K562 (cell line): Measurements from ENCODE around the gene SVOP. TPM values are rescaled to one million over a fixed set of nuclear protein-coding genes. Genes with fewer than 3 reads are reported as not detected.

ENCODE experiments used
- ATAC-seq: fragments of 200-7000 bp; cut with Tn5 transposase; 3 replicates; pipeline ENCODE4 v1.9.1; 2020; ENCODE audit warnings: moderate library complexity
- BruUV-seq: library from RNA; stranded (reverse); fragments of 400-500 nt; replicated peaks from 2 replicates; lab custom pipeline; 2021; lab: Mats Ljungman, UMichigan
- CTCF ChIA-PET: fragments of 300-600 bp; formaldehyde crosslinking; extraction: SDS; loops from one replicate; lab custom pipeline; 2021; ENCODE audit warnings: low intra/inter-chr PET ratio; lab: Yijun Ruan, JAX
- POLR2A ChIA-PET: fragments of 300-600, 350-650 bp; sonication (Branson Sonifier 250); formaldehyde crosslinking; extraction: SDS; loops from one replicate; lab custom pipeline; 2021; ENCODE audit warnings: antibody characterized with exemption, inconsistent platforms; lab: Yijun Ruan, JAX
- DNase-seq, 4 experiments: peaks; one replicate each; pipeline versions ENCODE4 v3.0.0 to v3.0.0-alpha.2; 2011 to 2018; ENCODE audit warnings: low spot score in 3 of 4, mixed read lengths in 3 of 4; ENCODE audit errors: extremely low read depth in 1 of 4
- FAIRE-seq: peaks from 2 replicates; lab custom pipeline; 2011; peaks lifted over from hg19 to GRCh38; lab: Jason Lieb, UNC
- H2AFZ ChIP-seq: 2 replicates; pipeline ENCODE4 v1.6.0; 2011; ENCODE audit warnings: low read depth, low read length, control low read depth, inconsistent platforms
- H3K27ac ChIP-seq: fragments of 200-600 bp; 3 replicates; pipeline ENCODE4 v1.8.0; 2011; ENCODE audit warnings: low read depth, mild to moderate bottlenecking, control low read depth, inconsistent platforms, low read length, moderate library complexity, mixed read lengths; ENCODE audit errors: extremely low read depth
- H3K27me3 ChIP-seq, 2 experiments: fragments of 300-600 bp in 1 of 2; 2 replicates in 1 of 2; 3 replicates in 1 of 2; pipeline versions ENCODE4 v1.6.0 to v1.8.0; 2011; ENCODE audit warnings: inconsistent platforms in 2 of 2, low read length in 2 of 2, mild to moderate bottlenecking in 1 of 2, mixed read lengths in 1 of 2, moderate library complexity in 1 of 2; ENCODE audit not compliant: control insufficient read depth in 2 of 2, insufficient read depth in 2 of 2
- H3K36me3 ChIP-seq: fragments of 300-600 bp; 3 replicates; pipeline ENCODE4 v1.8.0; 2011; ENCODE audit warnings: mild to moderate bottlenecking, low read length, inconsistent platforms; ENCODE audit not compliant: control insufficient read depth, insufficient read depth
- H3K4me1 ChIP-seq, 2 experiments: fragments of 200-600 bp in 1 of 2; replicated peaks in 1 of 2; 2 replicates in 1 of 2; 3 replicates in 1 of 2; pipeline versions ENCODE4 v1.5.1 to v1.8.0; 2011; ENCODE audit warnings: inconsistent platforms in 2 of 2, low read length in 2 of 2, mild to moderate bottlenecking in 1 of 2, mixed read lengths in 1 of 2, moderate library complexity in 1 of 2; ENCODE audit not compliant: control insufficient read depth in 2 of 2, insufficient read depth in 2 of 2
- H3K4me2 ChIP-seq: 2 replicates; pipeline ENCODE4 v1.6.1; 2011; ENCODE audit warnings: low read length, control low read depth, inconsistent platforms, mixed read lengths; ENCODE audit not compliant: insufficient read depth
- H3K4me3 ChIP-seq: fragments of 200-600 bp; sonication (generic), shearing (Covaris generic); 2 replicates; pipeline ENCODE4 v1.5.1; 2016; ENCODE audit warnings: control low read depth, inconsistent platforms
- H3K79me2 ChIP-seq: fragments of 200-600 bp; 3 replicates; pipeline ENCODE4 v1.8.0; 2011; ENCODE audit warnings: low read length, inconsistent platforms; ENCODE audit not compliant: control insufficient read depth, insufficient read depth
- H3K9ac ChIP-seq, 2 experiments: 2 replicates each; pipeline versions ENCODE4 v1.6.0 to v1.6.1; 2011; ENCODE audit warnings: low read depth in 2 of 2, low read length in 2 of 2, control low read depth in 1 of 2, inconsistent platforms in 1 of 2, mild to moderate bottlenecking in 1 of 2, mixed read lengths in 1 of 2; ENCODE audit not compliant: insufficient read depth in 1 of 2
- H3K9me1 ChIP-seq: one replicate; pipeline ENCODE4 v1.6.0; 2011; ENCODE audit warnings: inconsistent platforms, mild to moderate bottlenecking, low read length, moderate library complexity; ENCODE audit not compliant: control insufficient read depth, insufficient read depth
- H3K9me3 ChIP-seq: replicated peaks from 2 replicates; pipeline ENCODE4 v1.5.1; 2011; ENCODE audit warnings: low read depth, low read length, inconsistent platforms; ENCODE audit not compliant: control insufficient read depth, insufficient read depth
- H4K20me1 ChIP-seq: replicated peaks from 2 replicates; pipeline ENCODE4 v1.6.1; 2011; ENCODE audit warnings: low read length, inconsistent platforms, mixed read lengths; ENCODE audit not compliant: control insufficient read depth, insufficient read depth
- ARNT ChIP-seq, 2 experiments: fragments of 450-650 bp; IDR thresholded peaks; 2 replicates each; pipeline ENCODE4 v1.6.1; 2016; ENCODE audit warnings: mild to moderate bottlenecking in 1 of 2
- CTBP1 ChIP-seq: fragments of 450-650 bp; IDR thresholded peaks from 2 replicates; pipeline ENCODE4 v1.6.1; 2016; ENCODE audit warnings: borderline replicate concordance
- MIER1 ChIP-seq: fragments of 450-650 bp; IDR thresholded peaks from 2 replicates; pipeline ENCODE4 v1.6.1; 2016; ENCODE audit warnings: antibody characterized with exemption, mild to moderate bottlenecking, low read depth
- POLR2A ChIP-seq: fragments of 450-650 bp; conservative IDR thresholded peaks from 2 replicates; pipeline ENCODE4 v1.6.1; 2016
- RBM34 ChIP-seq: fragments of 200-400 bp; formaldehyde crosslinking; IDR thresholded peaks from 2 replicates; pipeline ENCODE4 v1.6.1; 2018; ENCODE audit warnings: low read length, borderline replicate concordance; ENCODE audit not compliant: insufficient read depth
- SMARCA5 ChIP-seq: fragments of 450-650 bp; IDR thresholded peaks from 2 replicates; pipeline ENCODE4 v1.6.1; 2016
- WGBS: fragments of 100-300 bp; shearing (Covaris generic); methylation state at CpG from one replicate; pipeline ENCODE4 v1.1.6; 2016; ENCODE audit warnings: low coverage, mixed read lengths; ENCODE audit not compliant: insufficient coverage; ENCODE audit errors: missing lambda C conversion rate; 5-methylcytosine and 5-hydroxymethylcytosine counted together
- in situ Hi-C: fragments of 300-500 bp; cut with MboI; formaldehyde crosslinking; loops from 4 replicates; pipeline ENCODE4 v1.15.0; 2018; ENCODE audit warnings: inconsistent platforms, mixed read lengths
- intact Hi-C: fragments of 100-400 bp; cut with micrococcal nuclease; formaldehyde crosslinking; loops from 2 replicates; pipeline ENCODE4 v1.14.2; 2022
- polyA plus RNA-seq, 8 experiments: library from polyadenylated mRNA; depleted of rRNA in 4 of 8; stranded (reverse) in 5 of 8; unstranded in 3 of 8; fragments of >200 nt; fragmentation: Nextera tagmentation in 2 of 8; fragmentation: Illumina TruSeq in 1 of 8; extraction: Ambion mirVana in 2 of 8; extraction: Trizol in 1 of 8; gene quantifications; 2 replicates each; pipeline versions ENCODE4 v1.2.1 to v1.2.3, GENCODE V29; 2011 to 2014; ENCODE audit warnings: inconsistent platforms in 1 of 8, missing spikeins in 1 of 8
- small RNA-seq: library from RNA; depleted of rRNA; stranded (forward); fragments of <200 nt; gene quantifications from one replicate; pipeline ENCODE3, GENCODE V24; 2014
- total RNA-seq, 7 experiments: library from RNA; depleted of rRNA in 6 of 7; stranded (reverse); fragments of >200 nt in 6 of 7; fragmentation: Illumina TruSeq in 2 of 7; extraction: Trizol in 2 of 7; gene quantifications; 2 replicates each; pipeline versions ENCODE4 v1.2.1 to v1.2.3, GENCODE V29; 2011 to 2021; ENCODE audit warnings: low replicate concordance in 1 of 7

The SVOP gene
- total and polyA plus RNA-seq, 9 of the 15 experiments (the other 6 are each of a cell fraction or from before 2014, with no cell fraction given), result 0.01 to 0.09 (median 0.06) TPM; not detected in 1

- H2AFZ ChIP-seq, result peak overlapping the region; percentile 54; the same call in 1 of the 2 replicates
- peak overlapping the region in 1 of 2 experiments; percentile 83; a peak in 2 of 4 replicates for H3K9ac ChIP-seq
- CTCF ChIA-PET, result no interaction called here
- H3K27ac ChIP-seq, result no peak overlapping the region
- FAIRE-seq (no peak), DNase-seq (no peak), ATAC-seq (no peak)
- in situ Hi-C loops (no loop called here), intact Hi-C loops (loop anchor here (5.0 to 10.0 kb wide), 3 partner anchors 36 to 734 kb away; partner anchors contain the start of genes ISCU, SART3 and WSCD2)
- WGBS, result 54% methylated on average over 18 of the region's 18 CpGs
- H3K9me3 ChIP-seq, result no peaks in the 10 kb centered on the region; the same call in 1 of the 2 replicates
- H3K36me3 ChIP-seq, result no peaks in the 10 kb centered on the region; the same call in 2 of the 3 replicates
- 0 out of 2 replicates have a peak, but pooled peaks cover 13% of the 10 kb centered on the region for H4K20me1 ChIP-seq
- H3K4me2 ChIP-seq, result peak overlapping the region; percentile 69
- peak overlapping the region; percentile 46; the same call in 1 of the 2 replicates for H3K4me3 ChIP-seq
- peaks cover 0 to 6% of the 10 kb centered on the region in 2 experiments; a peak in 1 of 5 replicates for H3K27me3 ChIP-seq
- peaks cover 30 to 44% of the 10 kb centered on the region in 2 experiments for H3K4me1 ChIP-seq
- no peaks in the 10 kb centered on the region for H3K9me1 ChIP-seq
- peaks cover 11% of the 10 kb centered on the region; the same call in 2 of the 3 replicates for H3K79me2 ChIP-seq
- TF ChIP-seq MIER1, result 0 out of 2 replicates have a peak, but pooled peaks have one; percentile 4
- 0 out of 4 replicates have a peak, but pooled peaks of 1 of the 2 experiments have one; percentile 63 for TF ChIP-seq ARNT (IDR thresholded peaks at IDR 0.05)
- TF ChIP-seq SMARCA5, result no peak
- TF ChIP-seq POLR2A, result no peak
- TF ChIP-seq RBM34, result no peak
- TF ChIP-seq CTBP1, result no peak
- TF ChIP-seq, all 486 proteins: peak for 2
- POLR2A ChIA-PET, result interaction anchor here (0.7 to 1.7 kb wide), 5 partner anchors 9 to 139 kb away, joined by 3 to 6 read pairs (median 3); no protein-coding TSS in a partner anchor
- BruUV-seq, result no TSS peak
These were observed 162.4 kb downstream of the SVOP start for GRCh38 chr12:108858311-108859074.

Small RNA genes lying within 50 kb of the gene (small RNA-seq; reads per million reads assigned to genes)
- gene AC190387.1 (not detected), gene RNA5SP372 (0.11 reads per million), gene RNU6-361P (not detected)

Other genes with a start within 250 kb of the SVOP start
- gene SSH1, start 163.5 kb downstream of the SVOP start, total RNA-seq (2014; rRNA removed), result 2.0 and 2.9 TPM in 2 replicates
- gene SSH1, start 163.5 kb downstream of the SVOP start, total RNA-seq (2014; rRNA removed; fragmentation: Illumina TruSeq; extraction: Trizol), result 2.3 and 2.5 TPM in 2 replicates
- gene SSH1, start 163.5 kb downstream of the SVOP start, total RNA-seq (2015; rRNA removed; fragmentation: Illumina TruSeq; extraction: Trizol), result 1.7 and 2.2 TPM in 2 replicates
- 5.5 and 6.5 TPM in 2 replicates for gene SSH1, start 163.5 kb downstream of the SVOP start, total RNA-seq (2021)
- 3.4 and 4.2 TPM in 2 replicates for gene SSH1, start 163.5 kb downstream of the SVOP start, polyA plus RNA-seq (2011; rRNA removed)
- gene SSH1, start 163.5 kb downstream of the SVOP start, polyA plus RNA-seq (2014; fragmentation: Illumina TruSeq; extraction: Trizol), result 2.5 and 3.1 TPM in 2 replicates
- under 1 TPM; 0.41 to 0.45 TPM for gene SSH1, start 163.5 kb downstream of the SVOP start, polyA plus RNA-seq (2014; fragmentation: Nextera tagmentation; extraction: Ambion mirVana)
- 2.3 and 2.8 TPM in 2 replicates for gene SSH1, start 163.5 kb downstream of the SVOP start, polyA plus RNA-seq (2014; rRNA removed)
- gene DAO, start 141.0 kb downstream of the SVOP start, total RNA-seq (2014; rRNA removed), result not detected in 2 replicates
- gene DAO, start 141.0 kb downstream of the SVOP start, total RNA-seq (2014; rRNA removed; fragmentation: Illumina TruSeq; extraction: Trizol), result not detected in 2 replicates
- gene DAO, start 141.0 kb downstream of the SVOP start, total RNA-seq (2015; rRNA removed; fragmentation: Illumina TruSeq; extraction: Trizol), result not detected in 2 replicates
- gene DAO, start 141.0 kb downstream of the SVOP start, total RNA-seq (2021), result not detected in 2 replicates
- not detected in 2 replicates for gene DAO, start 141.0 kb downstream of the SVOP start, polyA plus RNA-seq (2011; rRNA removed)
- gene DAO, start 141.0 kb downstream of the SVOP start, polyA plus RNA-seq (2014; fragmentation: Illumina TruSeq; extraction: Trizol), result not detected in 2 replicates
- gene DAO, start 141.0 kb downstream of the SVOP start, polyA plus RNA-seq (2014; fragmentation: Nextera tagmentation; extraction: Ambion mirVana), result not detected
- gene DAO, start 141.0 kb downstream of the SVOP start, polyA plus RNA-seq (2014; rRNA removed), result not detected in 2 replicates
- gene USP30, start 31.5 kb upstream of the SVOP start, total RNA-seq (2014; rRNA removed), result 3.7 and 8.1 TPM in 2 replicates
- 2.7 and 3.0 TPM in 2 replicates for gene USP30, start 31.5 kb upstream of the SVOP start, total RNA-seq (2014; rRNA removed; fragmentation: Illumina TruSeq; extraction: Trizol)
- 3.9 and 5.2 TPM in 2 replicates for gene USP30, start 31.5 kb upstream of the SVOP start, total RNA-seq (2015; rRNA removed; fragmentation: Illumina TruSeq; extraction: Trizol)
- gene USP30, start 31.5 kb upstream of the SVOP start, total RNA-seq (2021), result 7.0 and 9.8 TPM in 2 replicates
- gene USP30, start 31.5 kb upstream of the SVOP start, polyA plus RNA-seq (2011; rRNA removed), result 15.1 and 15.2 TPM in 2 replicates
- 8.7 and 9.4 TPM in 2 replicates for gene USP30, start 31.5 kb upstream of the SVOP start, polyA plus RNA-seq (2014; fragmentation: Illumina TruSeq; extraction: Trizol)
- gene USP30, start 31.5 kb upstream of the SVOP start, polyA plus RNA-seq (2014; fragmentation: Nextera tagmentation; extraction: Ambion mirVana), result 1 to 10 TPM; 1.4 to 2.6 TPM
- 5.6 and 8.4 TPM in 2 replicates for gene USP30, start 31.5 kb upstream of the SVOP start, polyA plus RNA-seq (2014; rRNA removed)
- gene ALKBH2, start 72.4 kb upstream of the SVOP start, total RNA-seq (2014; rRNA removed), result 56.1 and 60.4 TPM in 2 replicates
- 30.9 and 43.8 TPM in 2 replicates for gene ALKBH2, start 72.4 kb upstream of the SVOP start, total RNA-seq (2014; rRNA removed; fragmentation: Illumina TruSeq; extraction: Trizol)
- gene ALKBH2, start 72.4 kb upstream of the SVOP start, total RNA-seq (2015; rRNA removed; fragmentation: Illumina TruSeq; extraction: Trizol), result 39.7 and 41.9 TPM in 2 replicates
- 37.3 and 41.9 TPM in 2 replicates for gene ALKBH2, start 72.4 kb upstream of the SVOP start, total RNA-seq (2021)
- 30.9 and 32.3 TPM in 2 replicates for gene ALKBH2, start 72.4 kb upstream of the SVOP start, polyA plus RNA-seq (2011; rRNA removed)
- 44.6 and 50.0 TPM in 2 replicates for gene ALKBH2, start 72.4 kb upstream of the SVOP start, polyA plus RNA-seq (2014; fragmentation: Illumina TruSeq; extraction: Trizol)
- gene ALKBH2, start 72.4 kb upstream of the SVOP start, polyA plus RNA-seq (2014; fragmentation: Nextera tagmentation; extraction: Ambion mirVana), result 10 to 100 TPM in 1 of 2 experiments, 1 to 10 TPM in 1; 5.9 to 13.6 TPM
- 47.4 and 50.5 TPM in 2 replicates for gene ALKBH2, start 72.4 kb upstream of the SVOP start, polyA plus RNA-seq (2014; rRNA removed)
- gene UNG, start 76.5 kb upstream of the SVOP start, total RNA-seq (2014; rRNA removed), result 47.0 and 67.3 TPM in 2 replicates
- 37.9 and 42.9 TPM in 2 replicates for gene UNG, start 76.5 kb upstream of the SVOP start, total RNA-seq (2014; rRNA removed; fragmentation: Illumina TruSeq; extraction: Trizol)
- 41.7 and 42.2 TPM in 2 replicates for gene UNG, start 76.5 kb upstream of the SVOP start, total RNA-seq (2015; rRNA removed; fragmentation: Illumina TruSeq; extraction: Trizol)
- gene UNG, start 76.5 kb upstream of the SVOP start, total RNA-seq (2021), result 59.8 and 65.9 TPM in 2 replicates
- 23.9 and 26.3 TPM in 2 replicates for gene UNG, start 76.5 kb upstream of the SVOP start, polyA plus RNA-seq (2011; rRNA removed)
- 48.3 and 49.4 TPM in 2 replicates for gene UNG, start 76.5 kb upstream of the SVOP start, polyA plus RNA-seq (2014; fragmentation: Illumina TruSeq; extraction: Trizol)
- gene UNG, start 76.5 kb upstream of the SVOP start, polyA plus RNA-seq (2014; fragmentation: Nextera tagmentation; extraction: Ambion mirVana), result 10 to 100 TPM in 1 of 2 experiments, 1 to 10 TPM in 1; 8.4 to 11.9 TPM
- 38.6 and 41.0 TPM in 2 replicates for gene UNG, start 76.5 kb upstream of the SVOP start, polyA plus RNA-seq (2014; rRNA removed)
- gene ACACB, start 95.5 kb upstream of the SVOP start, total RNA-seq (2014; rRNA removed), result 1.5 and 2.5 TPM in 2 replicates
- 0.62 and 0.77 TPM in 2 replicates for gene ACACB, start 95.5 kb upstream of the SVOP start, total RNA-seq (2014; rRNA removed; fragmentation: Illumina TruSeq; extraction: Trizol)
- 1.1 and 1.6 TPM in 2 replicates for gene ACACB, start 95.5 kb upstream of the SVOP start, total RNA-seq (2015; rRNA removed; fragmentation: Illumina TruSeq; extraction: Trizol)
- 2.5 and 2.8 TPM in 2 replicates for gene ACACB, start 95.5 kb upstream of the SVOP start, total RNA-seq (2021)
- 0.10 and 0.32 TPM in 2 replicates for gene ACACB, start 95.5 kb upstream of the SVOP start, polyA plus RNA-seq (2011; rRNA removed)
- gene ACACB, start 95.5 kb upstream of the SVOP start, polyA plus RNA-seq (2014; fragmentation: Illumina TruSeq; extraction: Trizol), result 0.83 and 0.87 TPM in 2 replicates
- under 1 TPM; 0.10 to 0.18 TPM for gene ACACB, start 95.5 kb upstream of the SVOP start, polyA plus RNA-seq (2014; fragmentation: Nextera tagmentation; extraction: Ambion mirVana)
- gene ACACB, start 95.5 kb upstream of the SVOP start, polyA plus RNA-seq (2014; rRNA removed), result 0.31 and 1.3 TPM in 2 replicates